Neural progenitor cell (in vitro differentiated cells): ENCODE data around the gene CXCR3. TPM values are rescaled to one million over a fixed set of nuclear protein-coding genes. Genes with fewer than 3 reads are reported as not detected.

Experiments
- DNase-seq: peaks from one replicate; pipeline ENCODE4 v3.0.0-alpha.2; 2016; ENCODE audit warnings: low spot score
- H2AFZ ChIP-seq: fragments of 200-600 bp; sonication (generic); replicated peaks from 2 replicates; pipeline ENCODE4 v1.6.1; 2016; ENCODE audit warnings: antibody characterized with exemption
- H3F3A ChIP-seq: fragments of 200-600 bp; sonication (generic); 2 replicates; pipeline ENCODE4 v1.6.1; 2016; ENCODE audit warnings: antibody characterized with exemption, low read depth
- H3K27ac ChIP-seq: fragments of 200-600 bp; sonication (generic); 2 replicates; pipeline ENCODE4 v1.5.1; 2016; ENCODE audit warnings: mild to moderate bottlenecking
- H3K27me3 ChIP-seq: fragments of 200-600 bp; sonication (generic); 2 replicates; pipeline ENCODE4 v1.6.1; 2016; ENCODE audit warnings: mild to moderate bottlenecking, moderate library complexity
- H3K36me3 ChIP-seq: fragments of 200-600 bp; sonication (generic); 2 replicates; pipeline ENCODE4 v1.5.1; 2016
- H3K4me1 ChIP-seq: fragments of 200-600 bp; sonication (generic); 2 replicates; pipeline ENCODE4 v1.6.1; 2016; ENCODE audit warnings: mixed run types
- H3K4me2 ChIP-seq: fragments of 200-600 bp; sonication (generic); 2 replicates; pipeline ENCODE4 v1.6.1; 2016
- H3K4me3 ChIP-seq: fragments of 200-600 bp; sonication (generic); 2 replicates; pipeline ENCODE4 v1.5.1; 2016
- H3K79me2 ChIP-seq: fragments of 200-600 bp; sonication (generic); 2 replicates; pipeline ENCODE4 v1.6.1; 2016; ENCODE audit warnings: low read depth
- H3K9ac ChIP-seq: fragments of 200-600 bp; sonication (generic); 2 replicates; pipeline ENCODE4 v1.6.1; 2016
- H3K9me3 ChIP-seq: fragments of 200-600 bp; sonication (generic); 2 replicates; pipeline ENCODE4 v1.5.1; 2016; ENCODE audit warnings: low read depth
- H4K20me1 ChIP-seq: fragments of 200-600 bp; sonication (generic); 2 replicates; pipeline ENCODE4 v1.6.1; 2016; ENCODE audit warnings: low read depth
- H3K27ac Mint-ChIP-seq: 3 replicates; pipeline ENCODE4 v1.8.0; 2021; ENCODE audit warnings: mixed read lengths
- H3K27me3 Mint-ChIP-seq: 2 replicates; pipeline ENCODE4 v1.8.0; 2022; ENCODE audit warnings: low read depth, mild to moderate bottlenecking, inconsistent platforms, moderate library complexity, mixed read lengths; ENCODE audit not compliant: insufficient read depth
- H3K36me3 Mint-ChIP-seq: 3 replicates; pipeline ENCODE4 v1.8.0; 2021; ENCODE audit warnings: mixed read lengths
- H3K4me1 Mint-ChIP-seq: 3 replicates; pipeline ENCODE4 v1.8.0; 2021; ENCODE audit warnings: mixed read lengths
- H3K4me3 Mint-ChIP-seq: 3 replicates; pipeline ENCODE4 v1.8.0; 2021; ENCODE audit warnings: mild to moderate bottlenecking, moderate library complexity, mixed read lengths
- H3K9me3 Mint-ChIP-seq: 3 replicates; pipeline ENCODE4 v1.8.0; 2020; ENCODE audit warnings: mixed read lengths
- CTCF ChIP-seq: fragments of 200-600 bp; sonication (generic); IDR thresholded peaks from 2 replicates; pipeline ENCODE4 v1.5.1; 2017; ENCODE audit warnings: antibody characterized with exemption, mild to moderate bottlenecking
- EZH2 ChIP-seq: fragments of 200-600 bp; sonication (generic); IDR thresholded peaks from 2 replicates; pipeline ENCODE4 v1.6.1; 2017; ENCODE audit warnings: antibody characterized with exemption, mild to moderate bottlenecking, moderate library complexity
- EZH2phosphoT487 ChIP-seq: fragments of 200-600 bp; sonication (generic); IDR thresholded peaks from 2 replicates; pipeline ENCODE4 v1.6.1; 2017; ENCODE audit warnings: antibody characterized with exemption
- total RNA-seq: library from RNA; depleted of rRNA; stranded (reverse); fragments of >200 nt; gene quantifications from 2 replicates; pipeline ENCODE4 v1.2.3, GENCODE V29; 2015; ENCODE audit warnings: low replicate concordance

Gene CXCR3
- total RNA-seq, 1 donor from 2014 or later, result not detected

- Mint-ChIP-seq H3K27me3 (peaks cover 2% of the 10 kb centered on the region), H3K36me3 (peaks cover 7% of the 10 kb centered on the region), H3K4me1 (no peaks in the 10 kb centered on the region), H3K9me3 (no peaks in the 10 kb centered on the region), H3K27ac (no peak overlapping the region), H3K4me3 (no peak overlapping the region)
- H3K27me3 ChIP-seq, result no peaks in the 10 kb centered on the region
- no peaks in the 10 kb centered on the region for H3F3A ChIP-seq
- H3K9ac ChIP-seq, result no peak overlapping the region
- H3K79me2 ChIP-seq, result no peaks in the 10 kb centered on the region
- H3K4me2 ChIP-seq, result no peak overlapping the region
- no peaks in the 10 kb centered on the region for H3K4me1 ChIP-seq
- no peak overlapping the region for H3K4me3 ChIP-seq
- H4K20me1 ChIP-seq, result no peaks in the 10 kb centered on the region
- no peak overlapping the region for H3K27ac ChIP-seq
- peaks cover 4% of the 10 kb centered on the region for H3K9me3 ChIP-seq
- no peak for DNase-seq
- H3K36me3 ChIP-seq, result no peaks in the 10 kb centered on the region
- no peak for TF ChIP-seq EZH2
- TF ChIP-seq EZH2phosphoT487, result no peak
- H2AFZ ChIP-seq, result no peak overlapping the region
These were observed 38.3 kb downstream of the CXCR3 start for GRCh38 chrX:71579990-71580380.

GRCh38 chrX:71579136-71579989, 38.9 kb downstream of the CXCR3 start:
- Mint-ChIP-seq H3K4me1 (no peaks in the 10 kb centered on the region), H3K27ac (no peak overlapping the region), H3K27me3 (peaks cover 2% of the 10 kb centered on the region)

DNA sequence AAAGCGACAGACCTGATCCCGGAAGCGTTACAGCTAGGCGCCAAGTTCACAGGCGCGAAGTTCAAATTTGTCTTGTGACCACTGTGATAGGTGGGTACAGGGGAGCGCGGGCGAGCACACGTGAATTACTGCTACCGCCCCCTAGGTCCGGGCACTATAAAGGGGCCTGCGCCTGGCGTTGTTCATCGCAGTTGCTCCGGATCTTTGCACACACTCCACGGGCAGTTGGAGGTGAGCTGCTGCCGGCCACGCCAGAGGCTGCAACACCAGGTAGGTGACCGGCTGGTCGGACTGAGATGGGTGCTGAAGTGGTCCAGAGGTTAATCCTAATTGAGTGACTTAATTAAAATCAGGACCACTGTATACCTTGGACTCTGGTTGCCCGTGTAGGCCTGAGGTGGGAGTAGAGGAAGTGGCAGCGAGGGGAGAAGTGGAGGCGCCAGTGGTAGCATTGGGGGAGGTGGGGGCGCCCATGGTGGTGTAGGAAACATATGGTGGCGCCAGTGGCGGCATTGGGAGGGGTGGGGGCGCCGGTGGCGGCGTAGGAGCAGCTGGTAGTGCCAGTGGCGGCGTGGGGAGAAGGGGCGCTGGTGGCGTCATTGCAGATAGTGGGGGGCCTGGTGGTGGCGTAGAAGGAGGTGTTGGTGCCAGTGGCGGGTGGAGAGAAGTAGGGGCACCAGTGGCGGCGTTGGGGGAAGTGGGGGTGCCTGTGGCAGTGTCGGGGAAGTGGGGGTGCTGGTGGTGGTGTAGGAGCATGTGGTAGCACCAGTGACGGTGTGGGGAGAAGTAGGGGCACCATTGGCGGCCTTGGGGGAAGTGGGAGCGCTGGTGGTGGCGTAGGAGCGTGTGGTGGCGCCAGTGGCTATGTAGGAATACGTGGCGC, 39.8 kb downstream of the CXCR3 start, which contains the start of gene GCNA:
Gene GCNA, plus strand, starts transcription at position 185 of the 883 bp plus-strand sequence. CDS start 2,385 bp downstream, outside the sequence.
- Mint-ChIP-seq H3K36me3 (peaks cover 7% of the 10 kb centered on the region), H3K4me1 (no peaks in the 10 kb centered on the region)

More at GRCh38 chrX:71579136-71579989, 38.9 kb downstream of the CXCR3 start:
- Histone ChIP-seq H3K27ac (no peak overlapping the region), H3K9ac (no peak overlapping the region), H4K20me1 (no peaks in the 10 kb centered on the region), H3K4me2 (no peak overlapping the region), H3K27me3 (no peaks in the 10 kb centered on the region), H3K36me3 (peaks cover 6% of the 10 kb centered on the region), H3K4me3 (no peak overlapping the region), H2AFZ (no peak overlapping the region), H3F3A (no peaks in the 10 kb centered on the region), H3K79me2 (no peaks in the 10 kb centered on the region), H3K4me1 (no peaks in the 10 kb centered on the region), H3K9me3 (peaks cover 4% of the 10 kb centered on the region)
- TF ChIP-seq EZH2 (no peak), EZH2phosphoT487 (no peak), CTCF (no peak)
- DNase-seq, result no peak
- Mint-ChIP-seq H3K4me3 (no peak overlapping the region), H3K9me3 (no peaks in the 10 kb centered on the region), H3K36me3 (peaks cover 7% of the 10 kb centered on the region)

More for the DNA sequence above, 39.8 kb downstream of the CXCR3 start, which contains the start of gene GCNA:
- no peak within 1 kb of the TSS for H3K9ac ChIP-seq
- no peaks in the 10 kb centered on the region for H3K27me3 ChIP-seq
- H3K9me3 ChIP-seq, result peaks cover 4% of the 10 kb centered on the region
- Mint-ChIP-seq H3K9me3 (no peaks in the 10 kb centered on the region), H3K27me3 (peaks cover 2% of the 10 kb centered on the region), H3K4me3 (peak within 1 kb of the TSS; percentile 59), H3K27ac (no peak within 1 kb of the TSS)
- no peak for DNase-seq
- H4K20me1 ChIP-seq, result no peaks in the 10 kb centered on the region
- TF ChIP-seq CTCF (no peak), EZH2phosphoT487 (no peak), EZH2 (no peak)
- H3K4me2 ChIP-seq, result no peak within 1 kb of the TSS
- no peak within 1 kb of the TSS for H3K4me3 ChIP-seq
- no peaks in the 10 kb centered on the region for H3K4me1 ChIP-seq
- peaks cover 6% of the 10 kb centered on the region for H3K36me3 ChIP-seq
- no peak within 1 kb of the TSS for H3K27ac ChIP-seq
- no peaks in the 10 kb centered on the region for H3F3A ChIP-seq
- no peaks in the 10 kb centered on the region for H3K79me2 ChIP-seq
- H2AFZ ChIP-seq, result no peak within 1 kb of the TSS
